Stimulated activated CD4-positive, alpha-beta T cell treated with anti-CD3 and anti-CD28 coated beads, Interleukin-4, amount 100 ng/mL, for 24 hours (primary cell): ENCODE data around the gene TTLL11.

Experiments used
- DNase-seq: peaks from one replicate; pipeline ENCODE4 v3.0.0-alpha.2; 2020

The TTLL11 gene

DNA sequence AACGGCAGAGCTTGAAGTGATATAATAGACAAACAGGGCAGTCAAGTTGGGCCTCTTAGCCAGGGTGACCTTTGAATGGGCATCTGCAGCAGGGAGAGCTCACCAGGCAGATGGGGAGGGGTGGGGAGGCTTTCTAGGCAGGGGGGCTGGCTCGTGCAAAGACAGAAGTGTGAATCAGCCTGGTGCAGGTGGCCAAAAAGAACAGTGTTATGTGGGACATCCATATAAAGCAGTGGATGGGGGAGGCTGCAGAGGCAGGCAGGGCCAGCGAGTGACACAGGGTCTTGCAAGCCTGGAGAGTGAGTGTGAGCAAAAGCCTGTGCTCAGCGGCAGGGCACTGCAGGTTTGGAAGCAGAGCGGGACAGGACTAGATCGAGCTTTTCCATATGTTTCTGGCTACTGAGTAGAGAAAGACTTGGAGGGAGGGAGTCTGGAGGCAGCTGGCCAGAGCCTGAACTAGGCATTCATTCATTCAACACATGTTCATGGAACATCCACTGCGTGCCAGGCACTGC lies 14.2 kb upstream of the TTLL11 start:
- no peak for DNase-seq

DNA sequence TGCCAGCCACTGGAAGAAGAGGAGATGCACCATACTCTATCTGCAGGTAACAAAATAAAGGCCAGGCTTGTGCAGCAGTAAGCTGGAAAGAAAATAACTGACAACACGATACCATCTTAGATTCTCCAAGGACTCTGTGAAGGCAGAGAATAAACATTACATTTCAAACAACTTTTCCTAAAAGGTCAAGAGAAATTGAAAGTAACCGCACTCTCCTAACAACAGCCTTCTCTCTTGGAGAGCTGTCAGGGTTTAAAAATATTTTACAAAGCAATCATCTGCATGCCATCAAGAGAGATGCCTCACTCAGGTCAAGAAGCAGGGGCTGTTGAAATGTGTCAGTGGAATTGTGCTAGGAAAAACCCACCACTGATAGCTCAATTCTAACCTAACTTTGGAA lies 13.5 kb upstream of the TTLL11 start:
- DNase-seq = no peak

DNA sequence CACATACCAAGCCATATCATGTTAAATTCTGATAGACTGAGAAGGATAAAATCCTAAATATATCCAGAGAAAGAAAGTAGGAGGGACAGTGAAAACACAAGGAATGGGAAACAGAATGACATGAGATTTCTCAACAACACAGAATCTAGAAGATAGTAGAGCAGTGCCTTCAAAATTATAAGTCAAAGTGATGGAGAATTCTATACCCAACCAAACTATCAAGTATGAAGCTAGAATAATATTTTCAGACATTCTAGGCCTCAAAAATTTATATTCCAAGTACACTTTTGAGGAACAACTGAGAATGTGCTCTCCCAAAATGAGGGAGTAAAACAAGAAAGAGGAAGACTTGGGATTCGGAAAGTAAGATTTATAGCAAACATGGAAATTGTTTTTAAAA lies 10.9 kb upstream of the TTLL11 start:
- no peak for DNase-seq

DNA sequence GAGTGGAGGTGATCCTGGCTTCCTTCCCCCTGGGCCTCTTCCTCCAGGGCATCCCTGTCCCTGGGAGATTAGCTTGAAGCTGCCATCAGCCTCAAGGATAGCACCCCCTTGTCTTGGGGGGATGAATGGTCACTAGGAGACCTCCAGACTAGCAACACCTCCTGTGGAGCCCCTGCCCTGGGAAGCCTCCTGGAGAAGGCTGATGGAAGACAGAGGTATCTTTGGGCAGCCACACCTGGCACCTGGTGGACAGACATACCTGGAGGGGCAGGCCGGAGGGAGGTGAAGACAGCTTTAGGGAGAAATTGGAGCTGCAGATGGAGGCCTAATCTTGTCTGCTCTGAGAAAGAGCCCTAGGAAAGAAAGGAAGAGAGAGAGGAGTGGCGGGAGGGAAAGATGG lies 9.0 kb upstream of the TTLL11 start:
- no peak for DNase-seq

DNA sequence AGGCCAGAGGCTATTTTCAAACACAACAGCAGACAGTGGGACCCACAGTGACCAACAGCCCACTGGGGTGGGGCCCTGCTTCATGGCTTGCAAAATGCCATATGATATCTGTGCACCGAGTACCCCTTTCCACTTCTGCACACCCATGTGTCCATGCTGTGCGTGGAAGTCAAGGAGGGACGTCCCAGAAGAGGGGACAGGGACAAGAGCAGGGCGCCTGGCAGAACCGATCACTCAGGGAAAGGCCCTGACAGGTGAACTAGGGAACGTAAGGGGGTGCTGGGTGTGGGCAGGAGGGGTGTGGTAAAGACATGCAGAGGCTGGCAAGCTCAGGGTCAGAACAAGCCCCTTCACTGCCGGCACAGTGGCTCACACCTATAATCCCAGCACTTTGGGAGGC lies 7.6 kb upstream of the TTLL11 start:
- no peak for DNase-seq

DNA sequence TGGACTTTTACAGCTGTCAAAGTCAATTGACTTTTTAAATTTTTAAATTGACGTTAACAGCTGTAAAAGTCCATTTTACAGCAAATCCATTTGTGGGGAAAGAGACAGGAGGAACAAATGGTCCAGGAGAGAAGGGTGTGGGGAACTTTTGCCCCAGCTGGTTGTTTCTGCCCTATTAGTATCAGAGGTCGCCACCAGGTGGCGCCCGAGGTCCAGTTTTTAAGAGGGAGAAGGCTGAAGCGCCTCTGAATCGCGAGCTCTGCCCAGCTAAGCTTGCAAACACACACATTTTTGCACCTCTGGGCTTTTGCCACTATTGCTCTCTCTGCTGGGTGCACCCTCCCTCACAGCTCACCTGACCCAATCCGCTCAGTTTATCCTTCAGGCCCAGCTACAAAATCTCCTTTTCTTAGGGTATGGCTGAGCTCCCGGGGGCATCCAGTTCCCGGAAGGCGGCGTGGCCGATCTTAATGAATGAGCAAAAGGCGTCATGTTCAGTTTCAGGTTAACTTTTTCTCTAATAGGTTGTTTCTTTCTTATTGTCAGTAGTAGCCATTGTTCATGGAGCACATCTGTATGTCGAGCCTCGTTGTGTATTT lies 6.3 kb upstream of the TTLL11 start:
- DNase-seq = peak; percentile 81

DNA sequence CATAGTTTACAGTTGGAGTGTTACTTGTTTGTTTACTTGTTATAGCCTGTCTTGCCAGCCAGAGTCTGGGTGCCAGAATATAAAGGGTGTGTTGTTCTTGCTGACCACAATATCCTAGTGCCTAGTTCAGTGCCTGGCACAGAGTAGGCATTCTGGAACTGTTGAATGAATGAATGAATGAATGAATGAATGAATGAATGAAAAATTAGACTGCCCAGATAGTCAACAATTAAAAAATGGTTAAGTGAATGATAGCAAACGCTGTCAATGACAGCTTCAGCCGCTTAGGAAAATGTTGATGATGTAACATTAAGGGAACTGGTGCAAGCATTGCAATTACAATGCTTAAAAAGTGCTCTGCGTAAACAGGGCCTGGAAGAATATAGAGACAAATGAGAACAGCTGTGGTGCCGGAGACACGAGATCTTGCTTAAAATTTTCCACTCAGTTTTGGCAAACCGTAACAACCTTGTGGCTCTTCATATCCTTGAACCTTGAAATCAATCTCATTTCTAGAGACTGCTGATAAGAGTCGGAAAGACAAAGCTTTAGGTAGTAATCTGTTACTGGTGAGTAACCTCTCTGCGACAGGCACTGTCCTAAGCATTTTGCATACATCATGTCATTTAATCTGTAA lies 4.7 kb upstream of the TTLL11 start:
- DNase-seq = no peak

DNA sequence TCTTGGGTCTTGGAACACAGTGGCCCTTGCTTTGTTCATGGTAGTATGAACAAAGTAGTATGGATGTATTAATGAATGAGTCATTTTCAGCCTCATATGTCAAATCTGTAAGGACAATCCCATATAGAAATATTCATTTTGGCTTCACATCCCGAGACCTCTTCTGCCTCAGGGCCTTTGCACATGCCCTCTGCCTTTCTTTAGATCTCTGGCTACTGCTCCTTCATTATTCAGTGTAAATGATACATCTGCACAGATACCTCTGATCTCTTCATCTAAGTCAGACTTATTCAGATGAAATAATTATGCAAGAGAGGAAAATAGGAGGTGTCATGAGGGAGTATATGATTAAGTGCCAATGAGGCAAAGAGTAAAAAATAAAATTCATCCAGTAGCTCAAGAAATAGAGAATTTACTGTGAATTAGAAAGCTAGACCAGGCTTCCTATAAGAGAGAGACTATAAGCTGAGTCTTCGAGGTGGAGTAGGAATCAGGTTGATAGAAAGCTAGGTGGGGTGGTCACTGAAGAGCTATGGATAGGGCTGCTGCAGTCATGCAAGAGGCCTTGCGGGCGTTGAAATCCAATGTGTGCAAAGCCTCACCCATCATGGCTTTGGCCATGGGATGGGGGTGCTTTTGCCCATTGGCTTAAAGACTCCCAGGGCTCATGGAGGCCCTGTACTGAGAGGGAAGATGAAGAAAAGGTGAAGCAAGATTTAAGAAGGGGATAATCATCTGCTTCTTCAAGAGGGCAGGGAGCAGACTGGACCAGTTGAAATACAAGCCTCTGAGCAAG lies 3.7 kb upstream of the TTLL11 start:
- no peak for DNase-seq

- DNase-seq = peak; percentile 60
These were observed 2.1 kb upstream of the TTLL11 start for GRCh38 chr9:122095010-122095767.

DNA sequence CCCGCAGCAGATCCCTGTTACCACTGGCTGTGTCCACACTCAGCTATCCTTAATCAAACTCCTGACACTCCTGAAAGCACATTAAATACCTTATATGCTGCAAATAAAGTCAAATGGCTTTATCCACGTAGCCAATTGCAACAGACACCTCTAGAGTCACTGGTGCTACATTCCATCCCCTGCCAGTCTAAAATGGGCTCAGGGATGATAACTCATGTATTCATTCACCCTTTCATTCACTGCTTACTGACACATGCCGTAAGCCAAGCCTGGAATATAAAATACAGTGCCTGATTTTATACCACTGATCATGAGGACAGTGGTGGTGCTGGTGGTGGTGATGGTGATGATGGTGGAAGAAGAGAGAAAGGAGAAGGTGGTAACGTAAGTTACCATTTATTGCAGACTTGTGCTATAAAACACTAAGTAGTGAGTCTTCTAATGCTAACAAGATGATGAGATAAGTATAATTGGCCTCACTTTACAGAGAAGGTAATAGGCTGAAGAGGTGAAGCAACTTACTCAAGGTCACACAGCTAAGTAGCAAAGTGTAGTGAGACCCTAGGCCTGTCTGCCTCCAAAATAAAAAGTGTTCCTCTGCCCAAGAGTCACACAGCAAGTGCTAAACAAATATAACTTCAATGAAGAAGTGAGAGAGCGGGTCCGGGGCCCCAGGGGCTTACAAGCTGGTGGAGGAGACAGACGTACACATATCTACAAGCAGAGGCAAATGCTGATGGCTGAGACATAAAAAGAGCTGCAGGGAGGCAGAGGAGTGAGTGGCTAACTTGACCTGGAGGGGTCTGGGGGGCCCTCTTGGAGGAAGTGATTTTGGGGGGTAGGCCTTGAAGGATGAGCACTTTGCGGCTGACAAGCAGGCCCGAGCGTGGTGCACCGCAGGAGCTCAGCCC lies 1.2 kb downstream of the TTLL11 start:
- DNase-seq = no peak

- no peak for DNase-seq
These were observed 2.1 kb downstream of the TTLL11 start for GRCh38 chr9:122090981-122091380.

DNA sequence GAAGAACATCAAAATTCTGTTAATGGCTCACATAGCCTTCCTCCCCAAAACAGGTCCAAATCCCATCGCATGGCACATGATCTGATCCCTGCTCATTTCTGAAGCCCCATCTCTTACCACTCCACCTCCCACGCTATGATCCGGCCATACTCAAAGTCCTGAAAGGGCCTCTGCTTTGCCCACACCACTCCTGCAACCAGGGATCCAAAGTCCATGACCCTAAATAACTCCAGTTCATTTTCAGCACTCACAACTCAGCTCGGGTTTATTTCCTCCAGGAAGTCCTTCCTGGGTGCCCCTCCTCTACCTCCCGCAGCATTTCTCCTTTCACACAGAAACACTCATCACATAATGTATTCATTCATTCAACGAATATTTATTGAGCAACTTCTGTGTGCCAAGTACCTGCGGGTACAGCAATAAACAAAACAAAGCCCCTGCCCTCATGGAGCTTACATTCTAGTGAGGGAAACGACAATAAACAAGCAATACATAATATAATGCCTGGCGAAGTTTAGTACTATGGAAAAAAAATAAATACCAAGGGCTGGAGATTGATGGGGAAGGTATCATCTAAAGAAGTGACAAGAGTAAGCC lies 2.7 kb downstream of the TTLL11 start:
- no peak for DNase-seq

- DNase-seq = no peak
These were observed 4.0 kb downstream of the TTLL11 start for GRCh38 chr9:122088880-122089706.

DNA sequence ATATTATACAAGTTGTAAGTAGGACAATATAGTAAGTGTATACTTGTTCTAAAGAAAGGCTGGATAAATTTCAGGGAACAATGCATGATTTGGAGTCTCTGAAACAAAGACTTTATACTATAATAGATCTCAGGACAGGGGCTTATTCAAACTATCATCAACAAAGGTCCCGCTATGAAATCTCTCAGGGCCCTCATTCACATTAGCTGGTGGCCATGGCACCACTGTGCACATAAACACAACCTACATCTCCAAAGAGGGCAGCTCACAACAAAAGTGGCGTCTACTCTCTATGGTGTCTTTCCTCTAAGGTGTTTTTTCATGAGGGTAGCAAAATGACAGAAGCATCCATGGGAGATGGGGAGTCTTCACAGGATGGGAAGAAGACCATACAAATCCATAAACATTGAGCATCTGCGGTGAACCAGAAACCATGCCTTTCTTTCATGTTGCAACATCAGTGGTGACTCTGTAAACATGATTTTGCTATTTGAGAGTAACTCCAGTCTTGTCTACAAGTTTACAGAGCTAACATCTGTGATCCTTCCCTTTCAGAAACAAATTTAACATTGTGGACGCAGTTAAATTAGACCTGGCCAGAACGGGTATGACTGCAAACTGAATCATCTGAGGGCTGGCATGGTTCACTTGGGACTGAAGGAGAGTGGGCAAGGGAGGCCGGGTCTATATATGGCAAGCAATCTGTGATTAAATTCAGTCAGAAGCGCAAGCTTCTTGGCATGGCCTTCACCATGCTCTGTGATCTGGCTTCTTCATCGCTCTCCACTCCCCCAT lies 5.5 kb downstream of the TTLL11 start:
- no peak for DNase-seq

DNA sequence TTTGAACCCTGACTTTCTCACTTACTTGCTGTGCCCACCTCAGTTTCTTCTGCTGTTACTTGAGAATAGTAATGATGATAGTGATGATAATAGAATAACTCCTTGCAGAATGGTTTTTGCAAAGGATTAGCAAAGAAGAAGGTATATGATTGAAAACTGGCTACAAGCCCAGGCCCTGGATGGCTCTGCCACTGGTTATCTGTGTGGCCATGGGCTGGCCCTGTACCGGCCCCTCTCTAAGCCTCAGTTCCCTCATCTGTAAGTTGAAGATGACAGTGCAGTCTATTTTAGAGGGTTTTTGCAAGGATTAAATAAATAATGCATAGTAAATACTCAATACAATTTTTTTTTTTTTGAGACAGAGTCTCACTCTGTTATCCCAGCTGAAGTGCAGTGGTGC lies 6.2 kb downstream of the TTLL11 start:
- no peak for DNase-seq

GRCh38 chr9:122085260-122085659 lies 7.8 kb downstream of the TTLL11 start:
- DNase-seq = no peak

DNA sequence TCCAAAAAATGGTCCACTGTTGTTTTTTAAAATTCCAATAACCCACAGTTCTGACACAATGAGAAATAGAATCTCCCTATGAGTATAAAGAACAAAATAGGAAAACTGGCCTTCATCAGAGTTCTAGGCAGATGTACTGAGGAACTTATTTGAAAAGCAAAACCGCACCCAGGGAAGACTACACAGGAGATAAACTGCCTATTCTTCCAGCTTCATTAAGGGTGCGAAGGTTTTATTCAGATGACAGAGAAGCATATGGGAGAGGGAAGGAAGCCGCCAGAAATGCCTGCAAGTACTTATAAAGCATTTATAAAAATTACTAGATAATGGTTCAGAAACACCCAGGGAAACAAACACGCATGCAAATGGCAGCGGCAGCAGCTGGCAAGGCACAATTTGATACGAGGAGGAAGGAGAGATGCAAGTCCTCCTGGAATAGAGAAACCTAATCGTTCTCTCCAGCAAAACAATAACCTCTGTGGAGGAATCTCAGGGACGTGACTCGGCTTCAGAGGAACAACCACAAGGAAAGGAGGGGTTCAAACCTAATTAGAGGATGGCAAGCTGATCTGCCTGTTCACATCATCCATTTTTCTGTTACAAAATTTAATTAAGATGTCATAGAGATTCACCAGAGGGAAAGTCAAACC lies 9.0 kb downstream of the TTLL11 start:
- DNase-seq = no peak

DNA sequence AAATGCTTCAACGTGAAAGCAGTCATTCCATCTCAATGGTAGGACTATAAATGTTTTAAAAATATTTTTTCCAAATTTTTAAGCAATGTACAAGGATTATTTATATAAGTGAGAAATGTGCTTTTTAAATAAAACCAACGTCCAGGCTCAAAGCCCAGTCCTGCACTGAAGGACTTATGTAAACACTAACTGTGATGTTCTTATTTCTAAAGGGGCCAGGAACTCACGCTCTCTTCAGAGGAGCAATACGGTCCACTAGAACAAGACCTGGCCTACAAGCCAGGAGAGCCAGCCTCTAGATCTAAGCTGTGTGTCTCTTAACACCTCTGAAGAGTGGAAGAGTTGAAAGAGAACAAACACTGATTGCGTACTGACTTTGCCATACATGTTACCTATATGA lies 12.1 kb downstream of the TTLL11 start:
- no peak for DNase-seq

GRCh38 chr9:122078557-122078956 lies 14.6 kb downstream of the TTLL11 start:
- no peak for DNase-seq
